NCI-H748 treated with DMSO at 0.1 percent for 48 hours (cell line): ENCODE results near the gene CBFA2T2.
"Not testable (repeated sequence)": the region's sequence is repeated elsewhere in the genome, so short reads cannot be mapped to it uniquely, and the experiment has no call there.

Source experiments
- DNase-seq: peaks from one replicate; lab custom pipeline; 2025; lab: John Stamatoyannopoulos, UW

Gene CBFA2T2

GRCh38 chr20:33470866-33471265, 19.0 kb upstream of the CBFA2T2 start:
- no peak for DNase-seq

GRCh38 chr20:33472868-33473435, 16.9 kb upstream of the CBFA2T2 start:
- DNase-seq = no peak

- no peak for DNase-seq
Measured at GRCh38 chr20:33474097-33474873, 15.6 kb upstream of the CBFA2T2 start.

- no peak for DNase-seq
Measured at GRCh38 chr20:33474963-33475362, 14.9 kb upstream of the CBFA2T2 start.

GRCh38 chr20:33475381-33476152, 14.3 kb upstream of the CBFA2T2 start:
- peak; percentile 55 for DNase-seq

GRCh38 chr20:33477386-33478234, 12.3 kb upstream of the CBFA2T2 start:
- DNase-seq = peak; percentile 81

- no peak for DNase-seq
Measured at GRCh38 chr20:33480048-33480447, 9.8 kb upstream of the CBFA2T2 start.

- no peak for DNase-seq
Measured at GRCh38 chr20:33481431-33481941, 8.4 kb upstream of the CBFA2T2 start.

GRCh38 chr20:33482581-33482980, 7.3 kb upstream of the CBFA2T2 start:
- DNase-seq = peak; percentile 25

GRCh38 chr20:33483186-33483585, 6.7 kb upstream of the CBFA2T2 start:
- DNase-seq = not testable (repeated sequence)

- no peak for DNase-seq
Measured at GRCh38 chr20:33488201-33488600, 1.7 kb upstream of the CBFA2T2 start.

GRCh38 chr20:33488661-33489494, 1.0 kb upstream of the CBFA2T2 start:
- not testable (repeated sequence) for DNase-seq

GRCh38 chr20:33489495-33490022, 337 bp upstream of the CBFA2T2 start:
- DNase-seq = peak; percentile 88

- DNase-seq = no peak
Measured at GRCh38 chr20:33490934-33491656, 1.2 kb downstream of the CBFA2T2 start.

- no peak for DNase-seq
Measured at GRCh38 chr20:33493076-33493766, 3.3 kb downstream of the CBFA2T2 start.

GRCh38 chr20:33496776-33497175, 6.9 kb downstream of the CBFA2T2 start:
- not testable (repeated sequence) for DNase-seq

- no peak for DNase-seq
Measured at GRCh38 chr20:33499355-33499754, 9.5 kb downstream of the CBFA2T2 start.

- DNase-seq = no peak
Measured at GRCh38 chr20:33501000-33501399, 11.1 kb downstream of the CBFA2T2 start.

GRCh38 chr20:33503564-33503963, 13.7 kb downstream of the CBFA2T2 start:
- DNase-seq = no peak
